ENCODE measurements around the gene MAPRE3.
A peak's percentile ranks its signal among the peaks of the same experiment; 100 is the strongest.

GRCh38 chr2:27074738-27075565, 104.5 kb downstream of the MAPRE3 start:
- TF ChIP-seq CTCF (IDR thresholded peaks at IDR 0.05 in 8 of 11, conservative IDR thresholded peaks at IDR 0.05 in 3 of 11) (no peak), POLR2A (IDR thresholded peaks at IDR 0.05) (no peak), POLR2AphosphoS5 (IDR thresholded peaks at IDR 0.05) (peak in 1 of 3 donors; percentile 59)
